ENCODE measurements around the gene TAB3.
"Not testable (repeated sequence)": the region's sequence is repeated elsewhere in the genome, so short reads cannot be mapped to it uniquely, and the experiment has no call there.

TAB3 gene

DNA sequence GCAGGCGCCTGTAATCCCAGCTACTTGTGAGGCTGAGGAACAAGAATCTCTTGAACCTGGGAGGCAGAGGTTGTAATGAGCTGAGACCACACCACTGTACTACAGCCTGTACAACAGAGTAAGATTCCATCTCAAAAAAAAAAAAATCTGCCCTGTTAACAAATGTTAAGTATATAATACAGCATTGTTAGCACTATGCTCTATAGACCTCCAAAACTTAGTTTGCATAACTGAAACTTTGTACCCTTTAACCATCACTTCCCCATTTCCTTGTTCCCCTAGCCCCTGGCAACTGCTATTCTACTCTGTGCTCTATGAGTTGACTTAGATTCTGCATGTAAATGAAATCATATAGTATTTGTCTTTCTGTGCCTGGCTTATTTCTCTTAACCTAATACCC is 76.7 kb downstream of the TAB3 start:
- ATAC-seq = no peak

DNA sequence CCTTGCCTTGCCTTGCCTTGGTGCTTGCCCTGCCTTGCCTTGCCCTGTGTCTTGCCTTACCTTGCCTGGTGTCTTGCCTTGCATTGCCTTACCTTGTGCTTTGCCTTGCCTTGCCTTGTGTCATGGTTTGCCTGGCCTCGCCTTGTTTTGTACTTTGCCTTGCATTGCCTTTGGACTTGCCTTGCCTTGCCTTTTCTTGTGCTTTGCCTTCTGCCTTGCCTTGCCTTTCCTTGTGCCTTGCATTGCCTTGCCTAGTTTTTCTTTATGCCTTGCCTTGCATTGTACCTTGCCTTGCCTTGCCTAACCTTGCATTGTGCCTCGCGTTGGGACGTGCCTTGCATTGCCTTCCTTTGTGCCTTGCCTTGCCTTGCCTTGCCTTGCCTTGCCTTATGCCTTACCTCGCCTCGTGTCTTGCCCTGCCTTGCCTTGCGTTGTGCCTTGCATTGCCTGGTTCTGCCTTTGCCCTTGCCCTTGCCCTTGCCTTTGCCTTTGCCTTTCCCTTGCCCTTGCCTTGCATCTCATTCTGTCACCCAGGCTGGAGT is 82.8 kb downstream of the TAB3 start:
- ATAC-seq = no peak

DNA sequence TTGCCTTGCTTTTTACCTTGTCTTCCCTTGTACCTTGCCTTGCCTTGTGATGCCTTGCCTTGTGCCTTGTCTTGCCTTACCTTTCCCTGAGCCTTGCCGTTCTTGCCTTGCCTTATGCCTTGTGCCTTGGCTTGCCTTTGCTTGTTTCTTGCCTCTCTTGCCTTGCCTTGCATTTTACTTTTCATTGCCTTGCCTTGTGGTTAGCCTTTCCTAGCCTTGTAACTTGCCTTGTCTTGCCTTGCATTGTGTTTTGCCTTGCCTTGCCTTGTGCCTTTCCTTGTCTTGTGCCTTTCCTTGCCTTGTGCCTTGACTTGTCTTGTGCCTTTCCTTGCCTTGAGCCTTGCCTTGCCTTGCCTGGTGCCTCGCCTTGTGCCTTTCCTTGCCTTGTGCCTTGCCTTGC is 84.6 kb downstream of the TAB3 start:
- ATAC-seq = no peak

DNA sequence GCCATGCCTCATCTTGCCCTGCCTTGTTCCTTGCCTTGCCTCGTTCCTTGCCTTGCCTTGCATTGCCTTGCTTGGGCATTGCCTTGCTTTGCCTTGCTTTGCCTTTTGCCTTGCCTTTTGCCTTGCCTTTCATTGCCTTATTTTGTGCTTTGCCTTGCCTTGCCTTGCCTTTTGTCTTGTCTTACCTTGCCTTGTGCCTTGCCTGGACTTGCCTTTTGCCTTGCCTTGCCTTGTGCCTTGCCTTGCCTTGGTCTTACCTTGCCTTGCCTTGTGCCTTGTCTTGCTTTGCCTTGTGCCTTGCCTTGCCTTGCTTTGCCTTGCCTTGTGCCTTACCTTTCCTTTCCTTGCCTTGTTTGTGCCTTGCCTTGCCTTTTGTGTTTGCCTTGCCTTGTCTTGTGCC is 88.2 kb downstream of the TAB3 start:
- ATAC-seq = no peak

DNA sequence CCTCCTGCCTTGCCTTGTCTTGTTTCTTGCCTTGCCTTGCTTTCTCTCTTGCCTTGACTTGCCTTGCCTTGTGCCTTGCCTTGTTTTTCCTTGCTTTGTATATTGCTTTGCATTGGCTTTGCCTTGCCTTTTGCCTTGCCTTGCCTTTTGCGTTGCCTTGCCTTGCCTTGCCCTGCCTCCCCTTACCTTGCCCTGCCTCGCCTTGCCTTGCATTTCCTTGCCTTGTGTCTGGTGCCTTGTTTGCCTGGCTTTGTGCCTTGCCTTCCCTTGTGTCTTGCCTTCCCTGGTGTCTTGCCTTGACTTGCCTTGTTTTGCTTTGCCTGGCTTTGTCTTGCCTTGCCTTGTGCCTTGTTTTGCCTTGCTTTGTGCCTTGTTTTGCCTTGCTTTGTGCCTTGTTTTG is 89.7 kb downstream of the TAB3 start:
- ATAC-seq = no peak

DNA sequence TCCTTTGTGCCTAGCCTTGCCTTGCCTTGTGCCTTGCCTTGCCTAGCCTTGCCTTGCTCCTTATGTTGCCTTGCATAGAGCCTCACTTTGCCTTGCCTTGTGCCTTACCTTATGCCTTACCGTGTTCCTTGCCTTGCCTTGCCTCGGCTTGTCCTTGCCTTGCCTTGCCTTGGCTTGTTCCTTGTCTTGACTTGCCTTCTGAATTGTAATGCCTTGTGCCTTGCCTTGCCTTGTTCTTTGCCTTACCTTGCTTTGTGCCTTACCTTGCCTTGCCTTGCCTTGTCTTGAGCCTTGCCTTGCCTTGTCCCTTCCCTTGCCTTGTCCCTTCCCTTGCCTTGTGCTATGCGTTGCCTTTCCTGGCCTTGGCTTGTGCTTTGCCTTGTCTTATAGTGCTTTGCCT is 90.2 kb downstream of the TAB3 start:
- no peak for ATAC-seq

DNA sequence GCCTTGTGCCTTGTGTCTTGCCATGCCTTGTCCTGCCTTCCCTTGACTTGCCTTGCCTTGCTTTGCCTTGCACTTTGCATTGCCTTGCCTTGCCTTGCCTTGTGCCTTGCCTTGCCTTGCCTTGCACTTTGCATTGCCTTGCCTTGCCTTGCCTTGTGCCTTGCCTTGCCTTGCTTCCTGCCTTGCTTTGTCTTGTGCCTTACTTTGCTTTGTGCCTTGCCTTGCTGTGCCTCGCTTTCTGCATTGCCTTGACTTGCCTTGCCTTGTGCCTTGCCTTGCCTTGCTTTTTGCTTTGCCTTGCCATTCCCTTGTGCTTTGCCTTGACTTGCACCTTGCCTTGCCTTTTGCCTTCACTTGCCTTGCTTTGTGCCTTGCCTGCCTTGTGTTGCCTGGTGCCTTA is 91.8 kb downstream of the TAB3 start:
- not testable (repeated sequence) for ATAC-seq

DNA sequence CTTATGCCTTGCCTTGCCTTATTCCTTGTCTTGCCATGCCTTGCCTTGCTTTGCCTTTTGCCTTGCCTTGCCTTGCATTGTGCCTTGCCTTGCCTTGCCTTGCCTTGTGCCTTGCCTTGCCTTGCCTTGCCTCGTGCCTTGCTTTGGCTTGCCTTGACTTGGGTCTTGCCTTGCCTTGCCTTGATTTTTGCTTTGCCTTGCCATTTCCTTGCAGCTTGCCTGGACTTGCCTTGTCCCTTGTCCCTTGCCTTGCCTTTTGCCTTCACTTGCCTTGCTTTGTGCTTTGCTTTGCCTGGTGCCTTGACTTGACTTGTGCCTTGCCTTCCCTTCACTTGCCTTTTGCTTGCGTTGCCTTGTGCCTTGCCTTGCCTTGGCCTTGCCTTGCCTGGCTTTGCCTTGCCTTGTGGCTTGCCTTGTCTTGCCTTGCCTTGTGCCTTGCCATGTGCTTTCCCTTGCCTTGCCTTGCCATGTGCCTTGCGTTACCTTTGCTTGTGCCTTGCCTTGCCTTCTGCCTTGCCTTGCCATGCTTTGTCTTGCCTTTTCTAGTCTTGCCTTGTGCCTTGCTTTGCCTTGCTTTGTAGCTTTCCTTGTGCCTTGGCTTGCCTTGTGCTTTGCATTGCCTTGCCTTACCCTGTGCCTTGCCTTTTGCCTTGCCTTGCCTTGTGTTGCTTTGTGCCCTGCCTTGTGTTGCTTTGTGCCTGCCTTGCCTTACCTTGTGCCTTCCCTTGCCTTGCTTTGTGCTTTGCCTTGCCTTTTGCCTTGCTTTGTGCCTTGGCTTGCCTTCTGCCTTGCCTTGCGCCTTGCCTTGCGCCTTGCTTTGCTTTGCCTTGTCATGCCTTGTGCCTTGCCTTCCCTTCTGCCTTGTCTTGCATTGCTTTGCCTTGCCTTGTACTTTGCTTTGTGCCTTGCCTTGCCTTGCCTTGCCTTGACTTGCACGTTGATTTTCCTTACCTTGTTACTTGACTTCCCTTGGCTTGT is 92.8 kb downstream of the TAB3 start:
- no peak for ATAC-seq

DNA sequence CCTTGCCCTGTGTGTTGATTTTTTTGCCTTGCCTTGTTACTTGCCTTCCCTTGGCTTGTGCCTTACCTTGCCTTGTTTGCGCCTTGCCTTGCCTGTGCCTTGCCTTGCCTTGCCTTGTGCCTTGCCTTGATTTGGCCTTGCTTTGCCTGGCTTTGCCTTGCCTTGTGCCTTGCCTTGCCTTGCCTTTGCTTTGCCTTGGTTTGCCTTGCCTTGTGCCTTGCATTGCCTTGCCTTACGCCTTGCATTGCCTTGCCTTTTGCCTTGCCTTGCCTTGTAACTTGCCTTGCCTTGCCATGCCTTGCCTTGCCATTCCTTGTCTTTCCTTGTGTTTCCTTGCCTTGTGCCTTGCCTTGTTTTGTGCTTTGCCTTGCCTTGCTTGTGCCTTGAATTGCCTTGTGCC is 94.6 kb downstream of the TAB3 start:
- ATAC-seq = no peak

DNA sequence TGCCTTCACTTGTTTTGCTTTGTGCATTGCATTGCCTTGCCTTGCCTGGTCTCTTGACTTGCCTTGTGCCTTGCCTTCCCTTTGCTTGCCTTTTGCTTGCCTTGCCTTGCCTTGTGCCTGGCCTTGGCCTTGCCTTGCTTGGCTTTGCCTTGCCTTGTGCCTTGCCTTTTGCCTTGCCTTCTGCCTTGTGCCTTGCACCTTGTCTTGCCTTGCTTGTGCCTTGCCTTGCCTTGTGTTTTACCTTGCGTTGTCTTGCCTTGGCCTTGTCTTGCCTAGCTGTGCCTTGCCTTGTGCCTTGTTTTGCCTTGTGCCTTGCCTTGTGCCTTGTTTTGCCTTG is 95.3 kb downstream of the TAB3 start:
- ATAC-seq = no peak

DNA sequence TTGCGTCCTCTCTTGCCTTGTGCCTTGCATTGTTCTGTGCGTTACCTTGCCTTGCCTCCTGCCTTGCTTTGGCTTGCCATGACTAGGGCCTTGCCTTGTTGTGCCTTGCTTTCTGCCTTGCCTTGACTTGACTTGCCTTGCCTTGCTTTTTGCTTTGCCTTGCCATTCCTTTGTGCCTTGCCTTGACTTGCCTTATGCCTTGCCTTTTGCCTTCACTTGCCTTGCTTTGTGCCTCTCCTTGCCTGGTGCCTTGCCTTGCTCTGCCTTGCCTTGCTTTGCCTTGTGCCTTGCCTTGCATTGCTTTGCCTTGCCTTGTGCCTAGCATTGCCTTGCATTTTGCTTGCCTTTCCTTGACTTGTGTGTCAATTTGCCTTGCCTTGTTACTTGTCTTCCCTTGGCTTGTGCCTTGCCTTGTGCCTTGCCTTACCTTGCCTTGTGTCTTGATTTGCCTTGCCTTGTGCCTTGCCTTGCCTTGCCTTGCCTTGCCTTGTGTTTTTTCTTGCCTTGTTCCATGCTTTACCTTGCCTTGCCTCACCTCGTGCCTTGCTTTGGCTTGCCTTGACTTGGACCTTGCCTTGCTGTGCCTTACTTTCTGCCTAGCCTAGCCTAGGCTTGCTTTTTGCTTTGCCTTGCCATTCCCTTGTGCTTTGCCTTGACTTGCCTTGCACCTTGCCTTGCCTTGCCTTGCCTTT is 95.8 kb downstream of the TAB3 start:
- ATAC-seq = no peak

DNA sequence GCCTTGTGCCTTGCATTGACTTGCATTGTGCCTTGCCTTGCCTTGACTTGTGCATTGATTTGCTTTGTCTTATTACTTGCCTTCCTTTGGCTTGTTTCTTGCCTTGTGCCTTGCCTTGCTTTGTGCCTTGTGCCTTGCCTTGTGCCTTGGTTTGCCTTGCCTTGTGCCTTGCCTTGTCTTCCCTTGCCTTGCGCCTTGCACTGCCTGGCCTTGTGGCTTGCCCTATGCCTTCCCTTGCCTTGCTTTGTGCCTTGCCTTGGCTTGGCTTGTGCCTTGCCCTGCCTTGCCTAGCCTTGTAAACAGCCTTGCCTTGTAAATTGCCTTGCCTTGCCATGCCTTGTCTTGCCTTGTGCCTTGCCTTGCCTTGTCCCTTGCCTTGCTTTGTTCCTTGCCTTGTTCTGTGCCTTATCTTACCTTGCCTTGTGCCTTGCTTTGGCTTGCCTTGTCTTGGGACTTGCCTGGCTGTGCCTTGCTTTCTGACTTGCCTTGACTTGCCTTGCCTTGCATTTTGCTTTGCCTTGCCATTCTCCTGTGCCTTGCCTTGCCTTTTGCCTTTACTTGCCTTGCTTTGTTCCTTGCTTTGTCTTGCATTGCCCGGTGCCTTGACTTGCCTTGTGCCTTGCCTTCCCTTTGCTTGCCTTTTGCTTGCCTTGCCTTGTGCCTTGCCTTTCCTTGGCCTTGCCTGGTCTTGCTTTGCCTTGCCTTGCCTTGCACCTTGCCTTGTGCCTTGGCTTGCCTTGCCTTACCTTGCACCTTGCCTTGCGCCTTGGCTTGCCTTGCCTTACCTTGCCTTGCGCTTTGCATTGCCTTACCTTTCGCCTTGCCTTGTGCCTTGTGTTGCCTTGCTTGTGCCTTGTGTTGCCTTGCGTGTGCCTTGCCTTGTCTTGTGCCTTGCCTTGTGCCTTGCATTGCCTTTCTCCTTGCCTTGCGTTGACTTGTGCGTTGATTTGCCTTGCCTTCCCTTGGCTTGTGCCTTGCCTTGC is 97.5 kb downstream of the TAB3 start:
- ATAC-seq = no peak

DNA sequence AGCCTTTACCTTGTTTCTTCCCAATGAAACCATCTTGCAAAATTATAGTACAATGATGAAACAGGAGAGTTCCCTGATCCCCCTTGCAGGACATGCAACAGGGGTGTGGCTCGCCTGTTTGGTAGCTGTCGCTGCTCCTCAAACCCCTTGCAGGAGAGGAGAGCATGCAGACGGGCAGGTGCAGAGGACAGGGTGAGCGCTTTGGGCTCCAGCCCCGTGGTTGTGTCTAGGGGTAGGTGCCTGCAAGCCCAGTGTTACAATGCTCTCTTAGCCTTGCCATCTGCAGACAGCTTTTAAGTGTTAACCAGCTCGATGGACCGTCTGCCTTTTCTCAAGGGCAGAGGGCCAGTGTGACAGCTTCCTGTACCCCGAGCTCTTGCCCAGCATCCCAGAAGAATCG is 102.0 kb downstream of the TAB3 start:
- no peak for ATAC-seq

DNA sequence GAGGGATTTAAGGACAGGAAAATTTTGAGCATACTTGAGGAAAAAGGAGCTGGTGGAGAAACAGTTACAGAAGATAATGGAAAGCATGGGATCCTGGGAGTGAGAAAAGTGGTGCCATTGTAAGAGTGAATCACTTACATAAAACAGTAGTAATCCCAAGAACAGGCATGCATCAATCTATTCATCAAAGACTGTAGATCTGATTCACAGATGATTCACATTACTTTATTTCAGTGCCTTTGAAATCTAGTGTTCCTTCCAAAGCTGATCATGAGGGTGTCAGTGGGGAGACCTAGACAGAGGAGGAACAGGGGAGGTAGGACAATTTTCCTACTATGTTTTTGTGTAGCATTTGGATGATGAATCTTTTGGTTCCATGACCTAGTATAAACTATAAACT is 102.7 kb downstream of the TAB3 start:
- ATAC-seq = no peak

DNA sequence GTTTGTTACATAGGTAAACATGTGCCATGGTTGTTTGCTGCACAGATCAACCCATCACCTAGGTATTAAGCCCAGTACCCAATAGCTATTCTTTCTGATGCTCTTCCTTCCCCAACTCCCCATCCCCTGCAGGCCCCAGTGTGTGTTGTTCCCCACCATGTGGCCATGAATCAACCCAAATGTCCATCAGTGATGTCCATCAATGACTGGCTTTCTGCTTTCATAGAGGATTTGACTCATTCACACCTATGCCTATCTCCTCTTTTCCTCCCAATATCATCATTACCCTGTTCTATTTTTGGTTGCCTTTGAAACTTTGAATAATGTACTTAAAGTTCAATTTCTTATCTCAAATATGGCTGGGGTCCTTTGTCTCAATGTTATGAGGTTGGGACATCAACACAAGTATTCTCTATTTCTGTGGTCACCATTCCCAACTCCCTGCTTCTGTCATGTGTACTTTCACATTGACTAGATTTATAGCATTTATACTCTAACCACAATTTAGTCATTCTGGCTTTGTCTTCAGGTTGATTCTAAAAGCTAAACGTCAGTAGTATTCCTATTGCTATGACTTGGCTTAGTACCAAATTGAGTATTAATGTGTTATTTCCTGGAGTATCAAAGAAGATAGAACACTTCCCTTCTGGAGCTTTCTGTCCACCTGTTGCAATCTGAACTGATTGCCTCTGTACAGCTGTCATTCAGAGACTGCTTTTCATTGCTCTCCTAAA is 107.2 kb downstream of the TAB3 start:
- no peak for ATAC-seq

DNA sequence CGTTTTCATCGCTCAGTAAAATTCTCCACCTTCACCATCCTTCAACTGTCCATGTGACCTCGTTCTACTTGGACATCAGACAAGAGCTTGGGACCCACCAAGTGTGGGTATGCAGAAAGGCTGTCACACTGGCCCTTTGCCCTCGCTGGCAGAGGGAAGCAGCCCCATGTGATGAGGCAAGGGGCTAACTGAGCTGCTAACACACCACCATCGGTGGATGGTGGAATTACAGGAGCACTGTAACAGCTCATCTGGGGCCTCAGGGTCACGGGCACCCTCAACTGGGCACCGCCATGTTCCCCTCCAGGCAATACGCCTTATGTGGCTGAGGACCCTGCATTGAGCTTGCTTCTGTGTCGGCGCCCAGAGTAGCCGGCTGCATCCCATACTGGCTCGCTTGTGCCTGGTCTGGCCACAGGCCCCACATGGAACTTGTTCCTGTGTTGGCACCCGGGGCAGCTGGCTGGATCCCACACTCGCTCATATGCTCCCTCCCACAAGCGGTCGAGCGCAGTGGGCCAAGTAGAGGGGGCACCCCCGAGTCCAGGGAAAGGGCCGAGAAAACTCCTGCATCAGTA is 109.5 kb downstream of the TAB3 start:
- ATAC-seq = no peak

DNA sequence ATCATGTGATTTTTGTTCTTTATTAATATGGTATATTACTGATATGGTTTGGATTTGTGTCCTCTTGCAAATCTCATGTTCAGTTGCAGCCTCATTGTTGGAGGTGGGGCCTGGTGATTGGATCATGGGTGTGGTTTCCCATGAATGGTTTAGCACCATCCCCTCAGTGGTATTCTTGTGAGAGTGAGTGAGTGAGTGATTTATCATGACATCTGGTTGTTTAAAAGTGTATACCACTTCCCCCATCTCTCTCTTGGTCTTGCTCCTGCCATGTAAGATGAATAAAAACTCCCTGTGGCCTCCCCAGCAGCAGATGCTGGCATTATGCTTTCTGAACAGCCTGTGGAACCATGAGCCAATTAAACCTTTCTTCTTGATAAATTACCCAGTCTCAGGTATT is 111.5 kb downstream of the TAB3 start:
- no peak for ATAC-seq
